ENCODE measurements around the gene IGDCC3.

DNA sequence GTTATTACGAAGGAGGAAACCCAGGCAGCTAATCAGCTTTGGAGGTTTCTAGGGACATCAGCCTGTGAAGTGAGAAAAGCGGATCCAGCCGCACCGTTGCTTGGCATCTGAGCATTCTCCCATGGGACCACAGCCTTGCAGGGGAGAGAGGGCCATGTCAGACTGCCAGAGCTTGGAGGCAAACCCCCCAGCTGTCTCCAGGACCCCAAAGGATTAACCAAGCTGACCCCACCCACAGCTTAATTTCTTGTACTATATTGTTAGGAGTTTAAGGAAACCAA lies 5.1 kb downstream of the IGDCC3 start:
- TF ChIP-seq POLR2AphosphoS5 (IDR thresholded peaks at IDR 0.05; ENCODE audit: borderline replicate concordance, low read depth, low read length): no peak
- no peak for TF ChIP-seq EZH2 (IDR thresholded peaks at IDR 0.05)
- TF ChIP-seq FOXP2 (optimal IDR thresholded peaks at IDR 0.05; ENCODE audit: control extremely low read depth, extremely low read length, insufficient read depth): no peak

Data from SK-N-MC (cell line).